IMR-90 (cell line): ENCODE data around the gene GAS2L2. TPM values are rescaled to one million over a fixed set of nuclear protein-coding genes. Genes with fewer than 3 reads are reported as not detected.

ENCODE experiments used
- ATAC-seq: fragments of 200-7000 bp; cut with Tn5 transposase; 2 replicates; pipeline ENCODE4 v1.9.1; 2020; ENCODE audit warnings: low read depth, mild to moderate bottlenecking, moderate library complexity
- BruUV-seq: library from RNA; stranded (reverse); fragments of 400-500 nt; replicated peaks from 2 replicates; lab custom pipeline; 2021; lab: Mats Ljungman, UMichigan
- CTCF ChIA-PET: fragments of 300-600 bp; formaldehyde crosslinking; extraction: SDS; loops from one replicate; lab custom pipeline; 2021; ENCODE audit warnings: antibody characterized with exemption; lab: Yijun Ruan, JAX
- POLR2A ChIA-PET: fragments of 300-600 bp; sonication (Branson Sonifier 250); formaldehyde crosslinking; loops from one replicate; lab custom pipeline; 2022; ENCODE audit warnings: antibody characterized with exemption; ENCODE audit not compliant: unreplicated experiment; lab: Charles Lee
- DNase-seq: peaks from one replicate; pipeline ENCODE4 v3.0.0; 2013
- H2AFZ ChIP-seq: replicated peaks from 2 replicates; pipeline ENCODE3; 2013; ENCODE audit warnings: low read length, mild to moderate bottlenecking; ENCODE audit not compliant: poor library complexity
- H2AK5ac ChIP-seq: 2 replicates; pipeline ENCODE4 v1.6.1; 2013; ENCODE audit warnings: low read depth, low read length, inconsistent platforms
- H2AK9ac ChIP-seq: replicated peaks from 2 replicates; pipeline ENCODE3; 2013; ENCODE audit warnings: mild to moderate bottlenecking, low read depth, low read length, moderate library complexity; ENCODE audit not compliant: poor library complexity
- H2BK120ac ChIP-seq: 2 replicates; pipeline ENCODE4 v1.6.1; 2013; ENCODE audit warnings: low read depth, low read length, inconsistent platforms
- H2BK15ac ChIP-seq: 3 replicates; pipeline ENCODE4 v1.6.1; 2013; ENCODE audit warnings: low read depth, low read length, inconsistent platforms
- H2BK20ac ChIP-seq: 2 replicates; pipeline ENCODE4 v1.6.1; 2013; ENCODE audit warnings: low read depth, mild to moderate bottlenecking, inconsistent platforms, low read length, moderate library complexity
- H2BK5ac ChIP-seq: 2 replicates; pipeline ENCODE4 v1.6.1; 2013; ENCODE audit warnings: mild to moderate bottlenecking, low read depth, low read length, inconsistent platforms; ENCODE audit not compliant: poor library complexity, severe bottlenecking
- H3K14ac ChIP-seq: replicated peaks from 2 replicates; pipeline ENCODE4 v1.6.1; 2013; ENCODE audit warnings: low read depth, low read length, inconsistent platforms
- H3K18ac ChIP-seq: 2 replicates; pipeline ENCODE4 v1.6.1; 2013; ENCODE audit warnings: low read depth, low read length, control low read depth
- H3K23ac ChIP-seq: 2 replicates; pipeline ENCODE4 v1.6.1; 2013; ENCODE audit warnings: low read depth, low read length, inconsistent platforms
- H3K27ac ChIP-seq: 2 replicates; pipeline ENCODE4 v1.5.1; 2013; ENCODE audit warnings: mild to moderate bottlenecking, control low read depth, low read length; ENCODE audit not compliant: insufficient read depth
- H3K27me3 ChIP-seq: 2 replicates; pipeline ENCODE4 v1.6.1; 2013; ENCODE audit warnings: low read length; ENCODE audit not compliant: control insufficient read depth, insufficient read depth
- H3K36me3 ChIP-seq: 2 replicates; pipeline ENCODE4 v1.6.1; 2013; ENCODE audit warnings: low read length, mixed read lengths; ENCODE audit not compliant: control insufficient read depth, insufficient read depth
- H3K4ac ChIP-seq: 2 replicates; pipeline ENCODE4 v1.6.1; 2013; ENCODE audit warnings: low read depth, low read length, inconsistent platforms
- H3K4me1 ChIP-seq: 2 replicates; pipeline ENCODE4 v1.6.1; 2013; ENCODE audit warnings: low read length, mixed read lengths; ENCODE audit not compliant: control insufficient read depth, insufficient read depth
- H3K4me2 ChIP-seq: 2 replicates; pipeline ENCODE4 v1.6.1; 2013; ENCODE audit warnings: low read depth, mild to moderate bottlenecking, control low read depth, low read length, moderate library complexity
- H3K4me3 ChIP-seq: 2 replicates; pipeline ENCODE4 v1.5.1; 2013; ENCODE audit warnings: low read depth, mild to moderate bottlenecking, control low read depth, low read length, moderate library complexity; ENCODE audit not compliant: insufficient read depth
- H3K56ac ChIP-seq: 2 replicates; pipeline ENCODE4 v1.6.1; 2013; ENCODE audit warnings: low read length, inconsistent platforms; ENCODE audit not compliant: insufficient read depth; ENCODE audit errors: extremely low read depth
- H3K79me1 ChIP-seq, 2 experiments: 2 replicates each; pipeline ENCODE4 v1.6.1; 2013; ENCODE audit warnings: low read length in 2 of 2, inconsistent platforms in 1 of 2, low read depth in 1 of 2
- H3K9ac ChIP-seq: 2 replicates; pipeline ENCODE4 v1.6.1; 2013; ENCODE audit warnings: low read depth, low read length, control low read depth
- H3K9me1 ChIP-seq: 2 replicates; pipeline ENCODE4 v1.6.1; 2013; ENCODE audit warnings: low read length, inconsistent platforms; ENCODE audit not compliant: insufficient read depth
- H3K9me3 ChIP-seq: 2 replicates; pipeline ENCODE4 v1.6.1; 2013; ENCODE audit warnings: low read length; ENCODE audit not compliant: control insufficient read depth, insufficient read depth
- H4K20me1 ChIP-seq: 2 replicates; pipeline ENCODE4 v1.6.1; 2013; ENCODE audit warnings: low read length, inconsistent platforms; ENCODE audit not compliant: insufficient read depth
- H4K5ac ChIP-seq: 2 replicates; pipeline ENCODE4 v1.6.1; 2013; ENCODE audit warnings: mild to moderate bottlenecking, low read depth, low read length, control low read depth
- H4K8ac ChIP-seq, 2 experiments: 2 replicates each; pipeline ENCODE4 v1.6.1; 2013; ENCODE audit warnings: low read depth in 2 of 2, low read length in 2 of 2, control low read depth in 1 of 2, inconsistent platforms in 1 of 2
- H4K91ac ChIP-seq: 2 replicates; pipeline ENCODE4 v1.6.1; 2013; ENCODE audit warnings: low read depth, low read length, inconsistent platforms; ENCODE audit not compliant: insufficient read depth
- BHLHE40 ChIP-seq: fragments of 150-350 bp; IDR thresholded peaks from 2 replicates; pipeline ENCODE4 v1.6.1; 2016; ENCODE audit warnings: mild to moderate bottlenecking, low read depth, low read length
- CEBPB ChIP-seq: IDR thresholded peaks from 2 replicates; pipeline ENCODE4 v1.6.1; 2012; ENCODE audit warnings: low read depth, low read length, improper control_type of control experiment
- CHD1 ChIP-seq: IDR thresholded peaks from 2 replicates; pipeline ENCODE4 v1.6.1; 2012; ENCODE audit warnings: low read depth, low read length, improper control_type of control experiment
- CTCF ChIP-seq: conservative IDR thresholded peaks from 2 replicates; pipeline ENCODE4 v1.5.1; 2012; ENCODE audit warnings: mild to moderate bottlenecking, low read depth, low read length, improper control_type of control experiment
- ELK1 ChIP-seq: fragments of 150-350 bp; IDR thresholded peaks from 2 replicates; pipeline ENCODE4 v1.6.1; 2016; ENCODE audit warnings: low read depth, mild to moderate bottlenecking, low read length, moderate library complexity, borderline replicate concordance
- FOS ChIP-seq: fragments of 150-350 bp; IDR thresholded peaks from 2 replicates; pipeline ENCODE4 v1.6.1; 2016; ENCODE audit warnings: low read depth, low read length
- MAFK ChIP-seq: IDR thresholded peaks from 2 replicates; pipeline ENCODE4 v1.6.1; 2012; ENCODE audit warnings: low read depth, low read length, improper control_type of control experiment
- MAZ ChIP-seq: IDR thresholded peaks from 2 replicates; pipeline ENCODE4 v1.6.1; 2012; ENCODE audit warnings: low read depth, mild to moderate bottlenecking, low read length, improper control_type of control experiment, moderate library complexity, borderline replicate concordance
- MXI1 ChIP-seq: IDR thresholded peaks from 2 replicates; pipeline ENCODE4 v1.6.1; 2012; ENCODE audit warnings: low read depth, mild to moderate bottlenecking, low read length, moderate library complexity, borderline replicate concordance
- NFE2L2 ChIP-seq: fragments of 150-350 bp; IDR thresholded peaks from 2 replicates; pipeline ENCODE4 v1.6.1; 2016; ENCODE audit warnings: low read depth, mild to moderate bottlenecking, low read length
- POLR2A ChIP-seq: IDR thresholded peaks from 2 replicates; pipeline ENCODE4 v1.6.1; 2012; ENCODE audit warnings: mild to moderate bottlenecking, low read depth, low read length
- RAD21 ChIP-seq: IDR thresholded peaks from 2 replicates; pipeline ENCODE4 v1.6.1; 2012; ENCODE audit warnings: low read length, improper control_type of control experiment
- RCOR1 ChIP-seq: IDR thresholded peaks from 2 replicates; pipeline ENCODE4 v1.6.1; 2012; ENCODE audit warnings: mild to moderate bottlenecking, low read length, improper control_type of control experiment; ENCODE audit not compliant: insufficient replicate concordance
- RFX5 ChIP-seq: IDR thresholded peaks from 2 replicates; pipeline ENCODE4 v1.8.0; 2012; ENCODE audit warnings: low read depth, mild to moderate bottlenecking, low read length, moderate library complexity
- SMC3 ChIP-seq: fragments of 150-350 bp; IDR thresholded peaks from 2 replicates; pipeline ENCODE4 v1.6.1; 2016; ENCODE audit warnings: low read depth, mild to moderate bottlenecking, antibody characterized with exemption, low read length, moderate library complexity
- USF2 ChIP-seq: fragments of 150-350 bp; IDR thresholded peaks from 2 replicates; pipeline ENCODE4 v1.6.1; 2017; ENCODE audit warnings: mild to moderate bottlenecking, antibody characterized with exemption, low read length, low read depth
- WGBS, 2 experiments: methylation state at CpG; one replicate each; pipeline versions ENCODE4 v1.1.5 to v1.1.7; 2013; ENCODE audit warnings: missing lambda C conversion rate in 2 of 2; ENCODE audit not compliant: insufficient read length in 1 of 2; ENCODE audit errors: extremely low coverage in 2 of 2; 5-methylcytosine and 5-hydroxymethylcytosine counted together
- dilution Hi-C: fragments of 300-500 bp; cut with HindIII; formaldehyde crosslinking; loops from one replicate; pipeline ENCODE4 v1.14.3; 2018; ENCODE audit warnings: low sequenced_read_pairs; ENCODE audit not compliant: unreplicated experiment
- in situ Hi-C: fragments of 300-500 bp; cut with MboI; formaldehyde crosslinking; loops from 3 replicates; pipeline ENCODE4 v1.14.3; 2019; ENCODE audit warnings: low sequenced_read_pairs, inconsistent platforms, mixed read lengths
- intact Hi-C: fragments of 100-400 bp; cut with micrococcal nuclease; formaldehyde crosslinking; loops from 2 replicates; pipeline ENCODE4 v1.10.0; 2022
- polyA plus RNA-seq, 3 experiments: library from polyadenylated mRNA; depleted of rRNA; stranded (reverse); fragments of >200 nt; gene quantifications; 2 replicates each; pipeline ENCODE4 v1.2.3, GENCODE V29; 2012; ENCODE audit warnings: low replicate concordance in 1 of 3
- total RNA-seq: library from RNA; depleted of rRNA; stranded (reverse); fragments of >200 nt; gene quantifications from 2 replicates; pipeline ENCODE4 v1.2.3, GENCODE V29; 2012

Gene GAS2L2
- total and polyA plus RNA-seq, 2 of the 4 experiments (the other 2 are of a cell fraction): 0.02 TPM; not detected in 1

GRCh38 chr17:35761601-35762000, 8.6 kb upstream of the GAS2L2 start:
- H3K4ac ChIP-seq: no peak overlapping the region
- in situ Hi-C loops: loop anchor here (5.0 kb wide), 1 partner anchor 46 kb away; the partner anchor contains the start of gene TAF15
- no peak overlapping the region for H2BK20ac ChIP-seq
- H4K91ac ChIP-seq: no peak overlapping the region
- no peak overlapping the region for H3K4me2 ChIP-seq
- peaks cover 8% of the 10 kb centered on the region; the same call in 1 of the 2 replicates for H4K20me1 ChIP-seq
- BruUV-seq: no TSS peak
- no peak for TF ChIP-seq MAZ
- TF ChIP-seq CHD1: no peak
- no peak for TF ChIP-seq BHLHE40
- no peak for TF ChIP-seq MAFK
- TF ChIP-seq ELK1: no peak
- no peak for TF ChIP-seq NFE2L2
- TF ChIP-seq RFX5: no peak
- TF ChIP-seq MXI1: no peak
- no peak for TF ChIP-seq POLR2A
- no peak for TF ChIP-seq SMC3
- TF ChIP-seq CEBPB: no peak
- TF ChIP-seq RCOR1: no peak
- no peak for TF ChIP-seq USF2
- TF ChIP-seq RAD21: no peak
- no peak for TF ChIP-seq FOS
- no peak for TF ChIP-seq CTCF
- no peak overlapping the region for H3K23ac ChIP-seq
- no peaks in the 10 kb centered on the region for H3K79me1 ChIP-seq
- intact Hi-C loops: no loop called here
- no peak overlapping the region for H3K18ac ChIP-seq
- dilution Hi-C loops: no loop called here
- WGBS, 2 experiments: 95% methylated on average over 3 of the region's 5 CpGs; no CpG with 5 or more reads in 1 of the 2 experiments
- H4K5ac ChIP-seq: no peak overlapping the region
- no peak for DNase-seq
- no peak overlapping the region for H3K4me3 ChIP-seq
- no peak for ATAC-seq
- no peak overlapping the region for H2AK5ac ChIP-seq
- H2AFZ ChIP-seq: no peak overlapping the region
- CTCF ChIA-PET: no interaction called here
- H3K14ac ChIP-seq: no peak overlapping the region
- no peak overlapping the region for H2BK5ac ChIP-seq
- H3K9ac ChIP-seq: no peak overlapping the region
- no peak overlapping the region for H4K8ac ChIP-seq
- H3K27me3 ChIP-seq: peaks cover 19% of the 10 kb centered on the region
- H3K4me1 ChIP-seq: peaks cover 3% of the 10 kb centered on the region
- no peak overlapping the region for H3K56ac ChIP-seq
- H2BK15ac ChIP-seq: no peak overlapping the region
- peaks cover 2% of the 10 kb centered on the region; the same call in 1 of the 2 replicates for H3K9me3 ChIP-seq
- H2BK120ac ChIP-seq: no peak overlapping the region
- POLR2A ChIA-PET: no interaction called here
- no peaks in the 10 kb centered on the region for H3K36me3 ChIP-seq
- H2AK9ac ChIP-seq: no peak overlapping the region
- H3K27ac ChIP-seq: no peak overlapping the region
- H3K9me1 ChIP-seq: no peaks in the 10 kb centered on the region
